ENCODE data around the gene SF1.

SF1 gene

GRCh38 chr11:64720640-64721358 is 57.5 kb downstream of the SF1 start:
- Histone ChIP-seq H3K27ac (no peak overlapping the region), H3K4me3 (no peak overlapping the region)
- no peak for TF ChIP-seq CTCF (IDR thresholded peaks at IDR 0.05)
- peak; percentile 69 for DNase-seq (ENCODE audit: low spot score)

- no peak for TF ChIP-seq CTCF (IDR thresholded peaks at IDR 0.05)
- no peak for DNase-seq (ENCODE audit: low spot score)
- no peak overlapping the region for H3K27ac ChIP-seq
- H3K4me3 ChIP-seq, result no peak overlapping the region
Measured at GRCh38 chr11:64720167-64720566, 58.2 kb downstream of the SF1 start.

- no peak overlapping the region for H3K27ac ChIP-seq
- no peak for DNase-seq (ENCODE audit: low spot score)
- no peak for TF ChIP-seq CTCF (IDR thresholded peaks at IDR 0.05)
- H3K4me3 ChIP-seq, result no peak overlapping the region
Measured at GRCh38 chr11:64719406-64719805, 58.9 kb downstream of the SF1 start.

- TF ChIP-seq CTCF (IDR thresholded peaks at IDR 0.05), result no peak
- DNase-seq (ENCODE audit: low spot score), result no peak
- Histone ChIP-seq H3K27ac (no peak overlapping the region), H3K4me3 (no peak overlapping the region)
Measured at GRCh38 chr11:64718780-64719124, 59.6 kb downstream of the SF1 start.

- no peak overlapping the region for H3K27ac ChIP-seq
- no peak for DNase-seq (ENCODE audit: low spot score)
- TF ChIP-seq CTCF (IDR thresholded peaks at IDR 0.05), result no peak
- no peak overlapping the region for H3K4me3 ChIP-seq
Measured at GRCh38 chr11:64718084-64718779, 60.1 kb downstream of the SF1 start.

GRCh38 chr11:64717268-64717578 is 61.1 kb downstream of the SF1 start:
- no peak for TF ChIP-seq CTCF (IDR thresholded peaks at IDR 0.05)
- Histone ChIP-seq H3K4me3 (no peak overlapping the region), H3K27ac (no peak overlapping the region)
- no peak for DNase-seq (ENCODE audit: low spot score)
